WTC11 (cell line): ENCODE data around the gene HRH3. TPM values are rescaled to one million over a fixed set of nuclear protein-coding genes. Genes with fewer than 3 reads are reported as not detected.

Experiments
- ATAC-seq: fragments of 200-7000 bp; cut with Tn5 transposase; 2 replicates; pipeline ENCODE4 v1.10.0; 2021; ENCODE audit warnings: mild to moderate bottlenecking, moderate library complexity
- Bru-seq: library from RNA; stranded (reverse); fragments of 400-500 nt; gene quantifications from one replicate; lab custom pipeline; 2021; lab: Mats Ljungman, UMichigan
- CTCF ChIA-PET: fragments of 300-600 bp; sonication (Branson Sonifier 250); formaldehyde crosslinking; loops from one replicate; lab custom pipeline; 2021; ENCODE audit warnings: antibody characterized with exemption; lab: Charles Lee
- POLR2A ChIA-PET: fragments of 350-600 bp; sonication (Branson Sonifier 250); formaldehyde crosslinking; loops from one replicate; lab custom pipeline; 2021; ENCODE audit warnings: antibody characterized with exemption; lab: Charles Lee
- DNase-seq: peaks from one replicate; pipeline ENCODE4 v3.0.0; 2021; ENCODE audit warnings: low spot score
- H3K27ac Mint-ChIP-seq: 2 replicates; pipeline ENCODE4 v1.8.0; 2021; ENCODE audit warnings: mixed read lengths
- H3K27me3 Mint-ChIP-seq: 2 replicates; pipeline ENCODE4 v1.8.0; 2021; ENCODE audit warnings: low read depth, mild to moderate bottlenecking, moderate library complexity, mixed read lengths
- H3K36me3 Mint-ChIP-seq: 2 replicates; pipeline ENCODE4 v1.8.0; 2021; ENCODE audit warnings: mixed read lengths
- H3K4me1 Mint-ChIP-seq: 2 replicates; pipeline ENCODE4 v1.8.0; 2022; ENCODE audit warnings: mixed read lengths
- H3K4me3 Mint-ChIP-seq: 2 replicates; pipeline ENCODE4 v1.8.0; 2021; ENCODE audit warnings: mild to moderate bottlenecking, moderate library complexity, mixed read lengths
- H3K9me3 Mint-ChIP-seq: 2 replicates; pipeline ENCODE4 v1.8.0; 2021; ENCODE audit warnings: mixed read lengths
- ATF1 ChIP-seq: sonication (generic); formaldehyde crosslinking; IDR thresholded peaks from 2 replicates; pipeline ENCODE4 v1.8.1; 2023; ENCODE audit warnings: mild to moderate bottlenecking, moderate library complexity, missing genetic modification reagents
- ETV6 ChIP-seq: sonication (generic); formaldehyde crosslinking; IDR thresholded peaks from 2 replicates; pipeline ENCODE4 v1.8.1; 2022; ENCODE audit warnings: mild to moderate bottlenecking, missing genetic modification reagents
- FOXJ3 ChIP-seq: sonication (generic); formaldehyde crosslinking; IDR thresholded peaks from 2 replicates; pipeline ENCODE4 v1.9.0; 2021; ENCODE audit warnings: missing genetic modification reagents, mild to moderate bottlenecking, borderline replicate concordance
- GTF2I ChIP-seq: fragments of 250-450 bp; sonication (Bioruptor Pico); conservative IDR thresholded peaks from 2 replicates; pipeline ENCODE4 v1.4.0; 2021; ENCODE audit warnings: mild to moderate bottlenecking
- HMGA2 ChIP-seq: fragments of 250-450 bp; sonication (Bioruptor Pico); IDR thresholded peaks from 2 replicates; pipeline ENCODE4 v1.4.0; 2021; ENCODE audit warnings: mild to moderate bottlenecking, moderate library complexity
- IRF2 ChIP-seq: sonication (generic); formaldehyde crosslinking; IDR thresholded peaks from 2 replicates; pipeline ENCODE4 v1.8.0; 2022; ENCODE audit warnings: low read depth, missing genetic modification reagents, borderline replicate concordance
- JUN ChIP-seq: sonication (generic); formaldehyde crosslinking; IDR thresholded peaks from 2 replicates; pipeline ENCODE4 v1.8.0; 2023; ENCODE audit warnings: mild to moderate bottlenecking, missing genetic modification reagents
- NR2C2 ChIP-seq: sonication (generic); formaldehyde crosslinking; IDR thresholded peaks from 2 replicates; pipeline ENCODE4 v1.8.0; 2022; ENCODE audit warnings: mild to moderate bottlenecking, missing genetic modification reagents
- NR3C1 ChIP-seq: sonication (generic); formaldehyde crosslinking; conservative IDR thresholded peaks from 2 replicates; pipeline ENCODE4 v1.8.1; 2023; ENCODE audit warnings: low read depth, mild to moderate bottlenecking, missing genetic modification reagents
- RELA ChIP-seq: sonication (generic); formaldehyde crosslinking; IDR thresholded peaks from 2 replicates; pipeline ENCODE4 v1.8.1; 2022; ENCODE audit warnings: missing genetic modification reagents, mild to moderate bottlenecking, borderline replicate concordance
- TCF7 ChIP-seq: sonication (generic); formaldehyde crosslinking; IDR thresholded peaks from 2 replicates; pipeline ENCODE4 v1.8.0; 2022; ENCODE audit warnings: mild to moderate bottlenecking, low read depth, missing genetic modification reagents, moderate library complexity
- ZNF671 ChIP-seq: fragments of 250-450 bp; sonication (Bioruptor Pico); IDR thresholded peaks from 2 replicates; pipeline ENCODE4 v1.8.0; 2021; ENCODE audit warnings: mild to moderate bottlenecking
- long read RNA-seq, 3 experiments: library from RNA in 1 of 3; library from capped mRNA in 1 of 3; library from polyadenylated mRNA in 1 of 3; unstranded in 2 of 3; stranded (forward) in 1 of 3; transcript quantifications; one replicate each; pipeline ENCODE4 v2.0.0, GENCODE V29; 2021
- total RNA-seq: library from RNA; stranded (reverse); gene quantifications from 3 replicates; pipeline ENCODE4 v1.2.3, GENCODE V29; 2021
- TF ChIP-seq, protein P1 (sequence below): sonication (generic); formaldehyde crosslinking; conservative IDR thresholded peaks from 2 replicates; pipeline ENCODE4 v1.8.1; 2022; ENCODE audit warnings: mild to moderate bottlenecking, missing genetic modification reagents
- TF ChIP-seq, protein P2 (sequence below): sonication (generic); formaldehyde crosslinking; IDR thresholded peaks from 2 replicates; pipeline ENCODE4 v1.8.1; 2023; ENCODE audit warnings: mild to moderate bottlenecking, missing genetic modification reagents
- TF ChIP-seq, protein P3 (sequence below): fragments of 200-600 bp; IDR thresholded peaks from 2 replicates; pipeline ENCODE4 v1.8.0; 2022; ENCODE audit warnings: antibody characterized with exemption
- TF ChIP-seq, protein P4 (sequence below): sonication (generic); formaldehyde crosslinking; IDR thresholded peaks from 2 replicates; pipeline ENCODE4 v1.8.1; 2023; ENCODE audit warnings: mild to moderate bottlenecking, missing genetic modification reagents
- TF ChIP-seq, protein P5 (sequence below): sonication (generic); formaldehyde crosslinking; IDR thresholded peaks from 2 replicates; pipeline ENCODE4 v1.8.1; 2022; ENCODE audit warnings: low read depth, missing genetic modification reagents, borderline replicate concordance
- TF ChIP-seq, protein P6 (sequence below): sonication (generic); formaldehyde crosslinking; IDR thresholded peaks from 2 replicates; pipeline ENCODE4 v1.8.1; 2023; ENCODE audit warnings: mild to moderate bottlenecking, missing genetic modification reagents, borderline replicate concordance
- TF ChIP-seq, protein P7 (sequence below): fragments of 250-450 bp; sonication (Bioruptor Pico); IDR thresholded peaks from 2 replicates; pipeline ENCODE4 v1.9.0; 2021; ENCODE audit warnings: moderate library complexity, mild to moderate bottlenecking, inconsistent platforms, borderline replicate concordance
- TF ChIP-seq, protein P8 (sequence below): fragments of 250-450 bp; sonication (Bioruptor Pico); IDR thresholded peaks from 2 replicates; pipeline ENCODE4 v1.9.0; 2021; ENCODE audit warnings: mild to moderate bottlenecking
- TF ChIP-seq, protein P9 (sequence below): fragments of 250-450 bp; sonication (Bioruptor Pico); IDR thresholded peaks from 2 replicates; pipeline ENCODE4 v2.1.2; 2022; ENCODE audit warnings: mild to moderate bottlenecking, moderate library complexity

The HRH3 gene
- total RNA-seq (2.9 to 3.4 TPM (median 3.3 TPM) in 3 replicates), Bru-seq, nascent RNA (percentile 25 among the genes with signal in this experiment)
- long read RNA-seq, experiment 1, transcript HRH3-202 (3 exons, 2,659 nt), result major isoform, 35 of 43 reads
- long read RNA-seq, experiment 1, partial matches to known transcripts, result 4 of 43 reads
- long read RNA-seq, experiment 1, other reads (novel, unspliced or antisense), result 4 of 43 reads
- long read RNA-seq, experiment 2, partial matches to known transcripts, result 0 of 3 reads
- long read RNA-seq, experiment 2, other reads (novel, unspliced or antisense), result 3 of 3 reads
- long read RNA-seq, experiment 3, result 0 reads

DNA sequence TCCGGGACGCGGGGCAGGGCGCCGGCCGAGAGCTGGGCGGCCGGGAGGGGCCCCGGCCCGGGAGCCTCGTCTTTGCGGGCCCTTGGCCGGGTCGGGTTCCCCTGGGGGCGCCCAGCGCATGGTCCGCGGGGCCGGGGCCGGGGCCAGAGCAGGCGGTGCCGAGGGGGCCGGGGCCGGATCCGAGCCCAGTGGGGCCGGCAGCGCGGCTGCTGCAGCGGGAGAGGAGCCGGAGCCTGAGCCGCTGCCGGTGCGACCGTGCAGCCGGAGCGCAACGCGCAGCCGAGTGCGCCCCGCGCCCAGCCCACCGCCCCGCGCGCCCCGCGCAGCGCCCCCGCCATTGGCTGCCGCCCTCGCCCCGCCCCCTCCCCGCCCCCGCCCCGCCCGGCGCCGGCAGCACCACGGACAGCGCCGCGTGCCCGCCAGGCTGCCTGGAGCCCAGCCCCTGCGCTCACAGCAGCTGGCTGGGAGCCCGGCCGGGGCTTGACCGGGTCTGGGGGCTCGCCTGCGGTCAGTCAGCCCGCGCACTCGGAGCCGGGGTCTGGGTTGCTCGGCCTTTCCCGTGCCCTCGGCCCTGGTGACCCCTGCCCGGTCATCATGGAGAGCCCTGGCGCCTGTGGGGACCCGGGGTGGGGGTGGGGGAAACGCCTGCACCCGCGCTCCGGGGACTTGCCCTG is at the start of gene HRH3:
TSS of gene HRH3 (minus strand) at position 287 of the 674 bp plus-strand sequence. CDS start 308 bp downstream, outside the sequence.
- Mint-ChIP-seq H3K27ac (no peak within 1 kb of the TSS), H3K9me3 (no peaks in the 10 kb centered on the region), H3K36me3 (no peaks in the 10 kb centered on the region), H3K4me3 (peak within 1 kb of the TSS; percentile 77), H3K27me3 (peaks cover 38% of the 10 kb centered on the region), H3K4me1 (peaks cover 17% of the 10 kb centered on the region)
- ChIA-PET CTCF (no interaction called here), POLR2A (no interaction called here)
- peak; percentile 61 for ATAC-seq
- DNase-seq, result peak; percentile 73
- TF ChIP-seq, protein P1, sequence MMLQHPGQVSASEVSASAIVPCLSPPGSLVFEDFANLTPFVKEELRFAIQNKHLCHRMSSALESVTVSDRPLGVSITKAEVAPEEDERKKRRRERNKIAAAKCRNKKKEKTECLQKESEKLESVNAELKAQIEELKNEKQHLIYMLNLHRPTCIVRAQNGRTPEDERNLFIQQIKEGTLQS (CRISPR knock-in tag), result no peak
- TF ChIP-seq TCF7 (CRISPR knock-in tag) (0 out of 2 replicates have a peak, but pooled peaks have one; percentile 14), ETV6 (CRISPR knock-in tag) (no peak), HMGA2 (CRISPR knock-in tag) (no peak), GTF2I (CRISPR knock-in tag) (no peak), NR2C2 (CRISPR knock-in tag) (no peak), FOXJ3 (CRISPR knock-in tag) (no peak), ZNF671 (CRISPR knock-in tag) (no peak), ATF1 (no peak), IRF2 (CRISPR knock-in tag) (no peak), RELA (CRISPR knock-in tag) (no peak), JUN (0 out of 2 replicates have a peak, but pooled peaks have one; percentile 46), NR3C1 (CRISPR knock-in tag) (no peak)
- TF ChIP-seq, protein P2, sequence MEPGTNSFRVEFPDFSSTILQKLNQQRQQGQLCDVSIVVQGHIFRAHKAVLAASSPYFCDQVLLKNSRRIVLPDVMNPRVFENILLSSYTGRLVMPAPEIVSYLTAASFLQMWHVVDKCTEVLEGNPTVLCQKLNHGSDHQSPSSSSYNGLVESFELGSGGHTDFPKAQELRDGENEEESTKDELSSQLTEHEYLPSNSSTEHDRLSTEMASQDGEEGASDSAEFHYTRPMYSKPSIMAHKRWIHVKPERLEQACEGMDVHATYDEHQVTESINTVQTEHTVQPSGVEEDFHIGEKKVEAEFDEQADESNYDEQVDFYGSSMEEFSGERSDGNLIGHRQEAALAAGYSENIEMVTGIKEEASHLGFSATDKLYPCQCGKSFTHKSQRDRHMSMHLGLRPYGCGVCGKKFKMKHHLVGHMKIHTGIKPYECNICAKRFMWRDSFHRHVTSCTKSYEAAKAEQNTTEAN (CRISPR knock-in tag), result 0 out of 2 replicates have a peak, but pooled peaks have one; percentile 18
- TF ChIP-seq, protein P3, sequence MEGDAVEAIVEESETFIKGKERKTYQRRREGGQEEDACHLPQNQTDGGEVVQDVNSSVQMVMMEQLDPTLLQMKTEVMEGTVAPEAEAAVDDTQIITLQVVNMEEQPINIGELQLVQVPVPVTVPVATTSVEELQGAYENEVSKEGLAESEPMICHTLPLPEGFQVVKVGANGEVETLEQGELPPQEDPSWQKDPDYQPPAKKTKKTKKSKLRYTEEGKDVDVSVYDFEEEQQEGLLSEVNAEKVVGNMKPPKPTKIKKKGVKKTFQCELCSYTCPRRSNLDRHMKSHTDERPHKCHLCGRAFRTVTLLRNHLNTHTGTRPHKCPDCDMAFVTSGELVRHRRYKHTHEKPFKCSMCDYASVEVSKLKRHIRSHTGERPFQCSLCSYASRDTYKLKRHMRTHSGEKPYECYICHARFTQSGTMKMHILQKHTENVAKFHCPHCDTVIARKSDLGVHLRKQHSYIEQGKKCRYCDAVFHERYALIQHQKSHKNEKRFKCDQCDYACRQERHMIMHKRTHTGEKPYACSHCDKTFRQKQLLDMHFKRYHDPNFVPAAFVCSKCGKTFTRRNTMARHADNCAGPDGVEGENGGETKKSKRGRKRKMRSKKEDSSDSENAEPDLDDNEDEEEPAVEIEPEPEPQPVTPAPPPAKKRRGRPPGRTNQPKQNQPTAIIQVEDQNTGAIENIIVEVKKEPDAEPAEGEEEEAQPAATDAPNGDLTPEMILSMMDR, result no peak
- TF ChIP-seq, protein P4, sequence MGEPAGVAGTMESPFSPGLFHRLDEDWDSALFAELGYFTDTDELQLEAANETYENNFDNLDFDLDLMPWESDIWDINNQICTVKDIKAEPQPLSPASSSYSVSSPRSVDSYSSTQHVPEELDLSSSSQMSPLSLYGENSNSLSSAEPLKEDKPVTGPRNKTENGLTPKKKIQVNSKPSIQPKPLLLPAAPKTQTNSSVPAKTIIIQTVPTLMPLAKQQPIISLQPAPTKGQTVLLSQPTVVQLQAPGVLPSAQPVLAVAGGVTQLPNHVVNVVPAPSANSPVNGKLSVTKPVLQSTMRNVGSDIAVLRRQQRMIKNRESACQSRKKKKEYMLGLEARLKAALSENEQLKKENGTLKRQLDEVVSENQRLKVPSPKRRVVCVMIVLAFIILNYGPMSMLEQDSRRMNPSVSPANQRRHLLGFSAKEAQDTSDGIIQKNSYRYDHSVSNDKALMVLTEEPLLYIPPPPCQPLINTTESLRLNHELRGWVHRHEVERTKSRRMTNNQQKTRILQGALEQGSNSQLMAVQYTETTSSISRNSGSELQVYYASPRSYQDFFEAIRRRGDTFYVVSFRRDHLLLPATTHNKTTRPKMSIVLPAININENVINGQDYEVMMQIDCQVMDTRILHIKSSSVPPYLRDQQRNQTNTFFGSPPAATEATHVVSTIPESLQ (CRISPR knock-in tag), result no peak
- TF ChIP-seq, protein P5, sequence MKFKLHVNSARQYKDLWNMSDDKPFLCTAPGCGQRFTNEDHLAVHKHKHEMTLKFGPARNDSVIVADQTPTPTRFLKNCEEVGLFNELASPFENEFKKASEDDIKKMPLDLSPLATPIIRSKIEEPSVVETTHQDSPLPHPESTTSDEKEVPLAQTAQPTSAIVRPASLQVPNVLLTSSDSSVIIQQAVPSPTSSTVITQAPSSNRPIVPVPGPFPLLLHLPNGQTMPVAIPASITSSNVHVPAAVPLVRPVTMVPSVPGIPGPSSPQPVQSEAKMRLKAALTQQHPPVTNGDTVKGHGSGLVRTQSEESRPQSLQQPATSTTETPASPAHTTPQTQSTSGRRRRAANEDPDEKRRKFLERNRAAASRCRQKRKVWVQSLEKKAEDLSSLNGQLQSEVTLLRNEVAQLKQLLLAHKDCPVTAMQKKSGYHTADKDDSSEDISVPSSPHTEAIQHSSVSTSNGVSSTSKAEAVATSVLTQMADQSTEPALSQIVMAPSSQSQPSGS, result no peak
- TF ChIP-seq, protein P6, sequence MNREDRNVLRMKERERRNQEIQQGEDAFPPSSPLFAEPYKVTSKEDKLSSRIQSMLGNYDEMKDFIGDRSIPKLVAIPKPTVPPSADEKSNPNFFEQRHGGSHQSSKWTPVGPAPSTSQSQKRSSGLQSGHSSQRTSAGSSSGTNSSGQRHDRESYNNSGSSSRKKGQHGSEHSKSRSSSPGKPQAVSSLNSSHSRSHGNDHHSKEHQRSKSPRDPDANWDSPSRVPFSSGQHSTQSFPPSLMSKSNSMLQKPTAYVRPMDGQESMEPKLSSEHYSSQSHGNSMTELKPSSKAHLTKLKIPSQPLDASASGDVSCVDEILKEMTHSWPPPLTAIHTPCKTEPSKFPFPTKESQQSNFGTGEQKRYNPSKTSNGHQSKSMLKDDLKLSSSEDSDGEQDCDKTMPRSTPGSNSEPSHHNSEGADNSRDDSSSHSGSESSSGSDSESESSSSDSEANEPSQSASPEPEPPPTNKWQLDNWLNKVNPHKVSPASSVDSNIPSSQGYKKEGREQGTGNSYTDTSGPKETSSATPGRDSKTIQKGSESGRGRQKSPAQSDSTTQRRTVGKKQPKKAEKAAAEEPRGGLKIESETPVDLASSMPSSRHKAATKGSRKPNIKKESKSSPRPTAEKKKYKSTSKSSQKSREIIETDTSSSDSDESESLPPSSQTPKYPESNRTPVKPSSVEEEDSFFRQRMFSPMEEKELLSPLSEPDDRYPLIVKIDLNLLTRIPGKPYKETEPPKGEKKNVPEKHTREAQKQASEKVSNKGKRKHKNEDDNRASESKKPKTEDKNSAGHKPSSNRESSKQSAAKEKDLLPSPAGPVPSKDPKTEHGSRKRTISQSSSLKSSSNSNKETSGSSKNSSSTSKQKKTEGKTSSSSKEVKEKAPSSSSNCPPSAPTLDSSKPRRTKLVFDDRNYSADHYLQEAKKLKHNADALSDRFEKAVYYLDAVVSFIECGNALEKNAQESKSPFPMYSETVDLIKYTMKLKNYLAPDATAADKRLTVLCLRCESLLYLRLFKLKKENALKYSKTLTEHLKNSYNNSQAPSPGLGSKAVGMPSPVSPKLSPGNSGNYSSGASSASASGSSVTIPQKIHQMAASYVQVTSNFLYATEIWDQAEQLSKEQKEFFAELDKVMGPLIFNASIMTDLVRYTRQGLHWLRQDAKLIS (CRISPR knock-in tag), result no peak
- TF ChIP-seq, protein P7, sequence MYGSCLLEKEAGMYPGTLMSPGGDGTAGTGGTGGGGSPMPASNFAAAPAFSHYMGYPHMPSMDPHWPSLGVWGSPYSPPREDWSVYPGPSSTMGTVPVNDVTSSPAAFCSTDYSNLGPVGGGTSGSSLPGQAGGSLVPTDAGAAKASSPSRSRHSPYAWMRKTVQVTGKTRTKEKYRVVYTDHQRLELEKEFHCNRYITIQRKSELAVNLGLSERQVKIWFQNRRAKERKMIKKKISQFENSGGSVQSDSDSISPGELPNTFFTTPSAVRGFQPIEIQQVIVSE (CRISPR knock-in tag), result no peak
- TF ChIP-seq, protein P8, sequence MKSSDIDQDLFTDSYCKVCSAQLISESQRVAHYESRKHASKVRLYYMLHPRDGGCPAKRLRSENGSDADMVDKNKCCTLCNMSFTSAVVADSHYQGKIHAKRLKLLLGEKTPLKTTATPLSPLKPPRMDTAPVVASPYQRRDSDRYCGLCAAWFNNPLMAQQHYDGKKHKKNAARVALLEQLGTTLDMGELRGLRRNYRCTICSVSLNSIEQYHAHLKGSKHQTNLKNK (CRISPR knock-in tag), result no peak
- TF ChIP-seq, protein P9, sequence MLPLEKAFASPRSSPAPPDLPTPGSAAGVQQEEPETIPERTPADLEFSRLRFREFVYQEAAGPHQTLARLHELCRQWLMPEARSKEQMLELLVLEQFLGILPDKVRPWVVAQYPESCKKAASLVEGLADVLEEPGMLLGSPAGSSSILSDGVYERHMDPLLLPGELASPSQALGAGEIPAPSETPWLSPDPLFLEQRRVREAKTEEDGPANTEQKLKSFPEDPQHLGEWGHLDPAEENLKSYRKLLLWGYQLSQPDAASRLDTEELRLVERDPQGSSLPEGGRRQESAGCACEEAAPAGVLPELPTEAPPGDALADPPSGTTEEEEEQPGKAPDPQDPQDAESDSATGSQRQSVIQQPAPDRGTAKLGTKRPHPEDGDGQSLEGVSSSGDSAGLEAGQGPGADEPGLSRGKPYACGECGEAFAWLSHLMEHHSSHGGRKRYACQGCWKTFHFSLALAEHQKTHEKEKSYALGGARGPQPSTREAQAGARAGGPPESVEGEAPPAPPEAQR (CRISPR knock-in tag), result no peak
